Caco-2 (cell line): ENCODE measurements around the gene CFAP221. TPM values are rescaled to one million over a fixed set of nuclear protein-coding genes. Genes with fewer than 3 reads are reported as not detected.

Experiments
- Bru-seq: library from RNA; stranded (reverse); fragments of 400-500 nt; gene quantifications from one replicate; lab custom pipeline; 2021; lab: Mats Ljungman, UMichigan
- BruChase-seq, 2 experiments: library from RNA; stranded (reverse); fragments of 400-500 nt; gene quantifications; one replicate each; lab custom pipeline; 2021; lab: Mats Ljungman, UMichigan
- BruUV-seq: library from RNA; stranded (reverse); fragments of 400-500 nt; replicated peaks from 2 replicates; lab custom pipeline; 2021; lab: Mats Ljungman, UMichigan
- CTCF ChIA-PET: fragments of 300-600 bp; sonication (Branson Sonifier 250); formaldehyde crosslinking; loops from one replicate; lab custom pipeline; 2022; ENCODE audit warnings: antibody characterized with exemption; lab: Charles Lee
- POLR2A ChIA-PET: fragments of 300-600 bp; sonication (Branson Sonifier 250); formaldehyde crosslinking; loops from one replicate; lab custom pipeline; 2022; ENCODE audit warnings: antibody characterized with exemption; lab: Charles Lee
- DNase-seq, 2 experiments: peaks; one replicate each; pipeline versions ENCODE4 v3.0.0 to v3.0.0-alpha.2; 2020 to 2022
- H3K27me3 ChIP-seq: replicated peaks from 2 replicates; pipeline ENCODE4 v1.6.0; 2011; ENCODE audit warnings: low read length; ENCODE audit not compliant: control insufficient read depth, insufficient read depth
- H3K36me3 ChIP-seq: 2 replicates; pipeline ENCODE4 v1.5.1; 2011; ENCODE audit warnings: low read length; ENCODE audit not compliant: control insufficient read depth, insufficient read depth
- H3K4me1 ChIP-seq: fragments of 250-450 bp; sonication (Bioruptor Pico); 2 replicates; pipeline ENCODE4 v1.5.1; 2020; ENCODE audit warnings: mild to moderate bottlenecking
- H3K4me3 ChIP-seq: 2 replicates; pipeline ENCODE4 v1.5.1; 2011; ENCODE audit warnings: low read depth, mild to moderate bottlenecking, control low read depth, low read length
- H3K9me3 ChIP-seq: fragments of 250-450 bp; sonication (Bioruptor Pico); 2 replicates; pipeline ENCODE4 v1.5.1; 2020; ENCODE audit warnings: mild to moderate bottlenecking, moderate library complexity
- H3K27ac Mint-ChIP-seq: one replicate; pipeline ENCODE4 v1.8.0; 2022; ENCODE audit warnings: mixed read lengths; ENCODE audit not compliant: unreplicated experiment
- H3K27me3 Mint-ChIP-seq: one replicate; pipeline ENCODE4 v1.8.0; 2022; ENCODE audit warnings: mixed read lengths; ENCODE audit not compliant: insufficient read depth, unreplicated experiment
- H3K36me3 Mint-ChIP-seq: one replicate; pipeline ENCODE4 v1.8.0; 2022; ENCODE audit warnings: mild to moderate bottlenecking, mixed read lengths; ENCODE audit not compliant: insufficient read depth, unreplicated experiment
- H3K4me1 Mint-ChIP-seq: one replicate; pipeline ENCODE4 v1.8.0; 2022; ENCODE audit warnings: low read depth, mixed read lengths; ENCODE audit not compliant: unreplicated experiment
- H3K4me3 Mint-ChIP-seq: one replicate; pipeline ENCODE4 v1.8.0; 2022; ENCODE audit warnings: mild to moderate bottlenecking, moderate library complexity, mixed read lengths; ENCODE audit not compliant: unreplicated experiment
- H3K9me3 Mint-ChIP-seq: one replicate; pipeline ENCODE4 v1.8.0; 2022; ENCODE audit warnings: mixed read lengths; ENCODE audit not compliant: unreplicated experiment
- intact Hi-C: fragments of 100-400 bp; cut with micrococcal nuclease; formaldehyde crosslinking; loops from one replicate; pipeline ENCODE4 v1.10.0; 2022; ENCODE audit not compliant: unreplicated experiment
- long read RNA-seq: library from polyadenylated mRNA; stranded (forward); transcript quantifications from one replicate; pipeline ENCODE4 v2.0.0, GENCODE V29; 2022
- total RNA-seq: library from RNA; stranded (reverse); gene quantifications from 2 replicates; pipeline ENCODE4 v1.2.3, GENCODE V29; 2022
- TF ChIP-seq, protein P1 (sequence below), 2 experiments: fragments of 200-600 bp in 1 of 2; IDR thresholded peaks; 1 replicate in 1 of 2; 2 replicates in 1 of 2; pipeline versions ENCODE4 v1.5.1 to v1.8.0; 2011 to 2022; ENCODE audit warnings: antibody characterized with exemption in 1 of 2, control low read depth in 1 of 2, inconsistent platforms in 1 of 2, low read depth in 1 of 2, low read length in 1 of 2, mild to moderate bottlenecking in 1 of 2, moderate library complexity in 1 of 2; ENCODE audit not compliant: insufficient read depth in 1 of 2, severe bottlenecking in 1 of 2, unreplicated experiment in 1 of 2

Gene CFAP221
- 0.60 TPM in 1 of 2 replicates, not detected in the other for total RNA-seq
- Bru-seq, nascent RNA: percentile 17 among the genes with signal in this experiment
- percentile 27 among the genes with signal in this experiment for BruChase-seq, experiment 1, labeled RNA remaining after a 2-hour chase
- BruChase-seq, experiment 2, labeled RNA remaining after a 6-hour chase: percentile 20 among the genes with signal in this experiment
- long read RNA-seq, partial matches to known transcripts: 1 of 1 reads
- long read RNA-seq, other reads (novel, unspliced or antisense): 0 of 1 reads

- intact Hi-C loops: loop anchor here (1.0 kb wide), 2 partner anchors 52 to 57 kb away; no protein-coding TSS in a partner anchor
- no peak within 1 kb of the TSS for H3K27ac Mint-ChIP-seq
- H3K27me3 Mint-ChIP-seq: no peaks in the 10 kb centered on the region
- H3K4me1 ChIP-seq: peaks cover 47% of the 10 kb centered on the region
- CTCF ChIA-PET: no interaction called here
- peak within 1 kb of the TSS; percentile 54 for H3K4me3 ChIP-seq
- peaks cover 5% of the 10 kb centered on the region for H3K36me3 Mint-ChIP-seq
- no peaks in the 10 kb centered on the region for H3K9me3 Mint-ChIP-seq
- no peaks in the 10 kb centered on the region for H3K27me3 ChIP-seq
- POLR2A ChIA-PET: no interaction called here
- H3K36me3 ChIP-seq: no peaks in the 10 kb centered on the region
- peaks cover 29% of the 10 kb centered on the region for H3K4me1 Mint-ChIP-seq
- H3K4me3 Mint-ChIP-seq: peak within 1 kb of the TSS; percentile 78
- BruUV-seq: no TSS peak
- H3K9me3 ChIP-seq: no peaks in the 10 kb centered on the region
- peak; percentile 85 to 88 for DNase-seq
- TF ChIP-seq, protein P1, sequence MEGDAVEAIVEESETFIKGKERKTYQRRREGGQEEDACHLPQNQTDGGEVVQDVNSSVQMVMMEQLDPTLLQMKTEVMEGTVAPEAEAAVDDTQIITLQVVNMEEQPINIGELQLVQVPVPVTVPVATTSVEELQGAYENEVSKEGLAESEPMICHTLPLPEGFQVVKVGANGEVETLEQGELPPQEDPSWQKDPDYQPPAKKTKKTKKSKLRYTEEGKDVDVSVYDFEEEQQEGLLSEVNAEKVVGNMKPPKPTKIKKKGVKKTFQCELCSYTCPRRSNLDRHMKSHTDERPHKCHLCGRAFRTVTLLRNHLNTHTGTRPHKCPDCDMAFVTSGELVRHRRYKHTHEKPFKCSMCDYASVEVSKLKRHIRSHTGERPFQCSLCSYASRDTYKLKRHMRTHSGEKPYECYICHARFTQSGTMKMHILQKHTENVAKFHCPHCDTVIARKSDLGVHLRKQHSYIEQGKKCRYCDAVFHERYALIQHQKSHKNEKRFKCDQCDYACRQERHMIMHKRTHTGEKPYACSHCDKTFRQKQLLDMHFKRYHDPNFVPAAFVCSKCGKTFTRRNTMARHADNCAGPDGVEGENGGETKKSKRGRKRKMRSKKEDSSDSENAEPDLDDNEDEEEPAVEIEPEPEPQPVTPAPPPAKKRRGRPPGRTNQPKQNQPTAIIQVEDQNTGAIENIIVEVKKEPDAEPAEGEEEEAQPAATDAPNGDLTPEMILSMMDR (IDR thresholded peaks at IDR 0.05; ENCODE audit: insufficient read depth in 1 of 2, low read depth in 1 of 2, low read length in 1 of 2, severe bottlenecking in 1 of 2, unreplicated experiment in 1 of 2): no peak
Observed at GRCh38 chr2:119544075-119544938, at the start of gene CFAP221. Gene CFAP221, plus strand, starts transcription at chr2:119544449. Its CDS starts 1,683 bp downstream, at chr2:119546132.

DNA sequence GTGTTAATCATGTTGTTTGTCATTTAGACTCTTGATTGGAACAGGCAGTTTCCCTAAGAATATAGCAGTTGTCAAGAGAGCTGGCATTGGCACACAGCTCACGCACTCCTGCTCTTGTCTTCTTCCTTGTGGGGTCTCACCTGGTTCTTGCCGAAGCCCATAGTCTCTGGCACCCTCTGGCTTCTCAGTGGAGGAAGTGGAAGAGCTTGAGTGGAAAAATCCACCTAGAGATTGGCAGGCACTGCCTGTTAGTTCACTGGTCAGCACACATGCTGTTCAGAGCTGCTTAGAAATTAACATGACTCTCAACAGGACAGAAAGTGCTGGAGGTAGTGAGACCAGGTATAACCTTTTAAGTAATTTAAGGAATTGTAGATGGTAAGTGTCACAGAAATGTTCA, 48.3 kb upstream of the CFAP221 start:
- Mint-ChIP-seq H3K27ac (no peak overlapping the region), H3K9me3 (peaks cover 41% of the 10 kb centered on the region), H3K4me3 (no peak overlapping the region), H3K27me3 (no peaks in the 10 kb centered on the region), H3K4me1 (peaks cover 17% of the 10 kb centered on the region), H3K36me3 (peaks cover 7% of the 10 kb centered on the region)
- intact Hi-C loops: no loop called here
- Histone ChIP-seq H3K4me1 (peaks cover 21% of the 10 kb centered on the region), H3K27me3 (no peaks in the 10 kb centered on the region), H3K9me3 (peaks cover 14% of the 10 kb centered on the region), H3K36me3 (no peaks in the 10 kb centered on the region), H3K4me3 (no peak overlapping the region)
- TF ChIP-seq, protein P1 (IDR thresholded peaks at IDR 0.05; ENCODE audit: insufficient read depth in 1 of 2, low read depth in 1 of 2, low read length in 1 of 2, severe bottlenecking in 1 of 2, unreplicated experiment in 1 of 2): peak in 1 of 2 experiments; percentile 8
- BruUV-seq: no TSS peak
- no peak for DNase-seq
- CTCF ChIA-PET: interaction anchor here (1.3 to 1.6 kb wide), 3 partner anchors 9 to 19 kb away, joined by 4 to 8 read pairs (median 4); no protein-coding TSS in a partner anchor
- POLR2A ChIA-PET: interaction anchor here (0.6 kb wide), 1 partner anchor 8 kb away, joined by 6 read pairs; no protein-coding TSS in a partner anchor

- Mint-ChIP-seq H3K27me3 (no peaks in the 10 kb centered on the region), H3K36me3 (peaks cover 6% of the 10 kb centered on the region), H3K4me3 (no peak overlapping the region), H3K4me1 (peaks cover 12% of the 10 kb centered on the region), H3K9me3 (peaks cover 48% of the 10 kb centered on the region), H3K27ac (no peak overlapping the region)
- H3K4me3 ChIP-seq: no peak overlapping the region
- intact Hi-C loops: no loop called here
- TF ChIP-seq, protein P1 (IDR thresholded peaks at IDR 0.05; ENCODE audit: insufficient read depth in 1 of 2, low read depth in 1 of 2, low read length in 1 of 2, severe bottlenecking in 1 of 2, unreplicated experiment in 1 of 2): no peak
- DNase-seq: no peak
- CTCF ChIA-PET: interaction anchor here (0.8 to 1.3 kb wide), 2 partner anchors 16 to 20 kb away, joined by 3 to 4 read pairs; no protein-coding TSS in a partner anchor
- H3K27me3 ChIP-seq: no peaks in the 10 kb centered on the region
- POLR2A ChIA-PET: no interaction called here
- H3K36me3 ChIP-seq: no peaks in the 10 kb centered on the region
- peaks cover 13% of the 10 kb centered on the region for H3K4me1 ChIP-seq
- no TSS peak for BruUV-seq
- H3K9me3 ChIP-seq: peaks cover 14% of the 10 kb centered on the region
Observed at GRCh38 chr2:119496682-119497081, 47.6 kb upstream of the CFAP221 start.
